HG02970 (cell line): ENCODE measurements around the gene FAM117A.

ENCODE experiments used
- ATAC-seq: cut with Tn5 transposase; IDR thresholded peaks from one replicate; pipeline ENCODE4 v1.9.1; 2021; ENCODE audit warnings: mild to moderate bottlenecking, moderate library complexity, moderate number of reproducible peaks; ENCODE audit not compliant: unreplicated experiment, low FRiP score

Gene FAM117A

DNA sequence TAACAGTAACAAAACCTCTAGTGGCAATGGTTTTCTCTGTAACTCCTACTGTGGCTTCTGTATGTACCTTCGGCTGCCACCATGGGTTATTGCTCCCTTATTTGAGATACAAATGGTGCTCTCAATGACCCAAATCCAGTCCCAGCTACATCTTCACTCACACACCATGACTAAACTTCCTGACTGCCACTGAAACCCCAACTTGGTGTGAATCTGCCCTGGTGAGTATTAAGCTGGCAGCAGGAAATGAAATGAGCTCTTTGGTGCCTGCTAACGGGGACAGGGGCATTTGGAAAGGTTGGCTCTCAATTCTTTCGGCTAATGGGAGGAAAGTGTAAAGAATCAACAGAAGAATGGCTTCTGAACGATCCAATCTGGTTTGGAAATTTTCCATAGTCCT, 48.7 kb downstream of the FAM117A start:
- no peak for ATAC-seq

- ATAC-seq, result no peak
Measured at GRCh38 chr17:49708515-49709183, 55.3 kb downstream of the FAM117A start.

GRCh38 chr17:49707608-49708514, 56.1 kb downstream of the FAM117A start, which contains the start of gene SLC35B1:
TSS of gene SLC35B1 (minus strand) at chr17:49707964. CDS start at chr17:49707833, 131 bp downstream.
- peak; percentile 95 for ATAC-seq

GRCh38 chr17:49707246-49707607, 56.7 kb downstream of the FAM117A start:
- no peak for ATAC-seq

DNA sequence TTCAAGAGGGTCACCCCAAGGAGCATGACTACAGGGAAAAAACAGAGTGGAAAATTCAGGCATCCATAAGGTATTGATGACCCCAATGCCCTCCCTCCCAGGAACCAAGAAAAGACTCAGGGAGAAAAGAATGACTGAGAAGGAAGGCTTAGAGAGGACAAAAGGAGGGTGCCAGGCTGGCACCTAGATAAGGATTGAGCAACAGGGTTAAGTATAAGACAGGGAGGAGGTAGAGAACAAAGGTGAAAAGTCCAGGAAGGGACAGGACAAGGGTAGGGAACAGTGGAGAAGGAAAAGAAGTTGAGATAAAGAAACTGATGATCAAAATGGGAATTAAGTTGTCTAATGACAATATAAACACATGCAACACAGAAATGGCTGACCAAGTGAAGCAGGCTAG, 58.7 kb downstream of the FAM117A start:
- no peak for ATAC-seq

DNA sequence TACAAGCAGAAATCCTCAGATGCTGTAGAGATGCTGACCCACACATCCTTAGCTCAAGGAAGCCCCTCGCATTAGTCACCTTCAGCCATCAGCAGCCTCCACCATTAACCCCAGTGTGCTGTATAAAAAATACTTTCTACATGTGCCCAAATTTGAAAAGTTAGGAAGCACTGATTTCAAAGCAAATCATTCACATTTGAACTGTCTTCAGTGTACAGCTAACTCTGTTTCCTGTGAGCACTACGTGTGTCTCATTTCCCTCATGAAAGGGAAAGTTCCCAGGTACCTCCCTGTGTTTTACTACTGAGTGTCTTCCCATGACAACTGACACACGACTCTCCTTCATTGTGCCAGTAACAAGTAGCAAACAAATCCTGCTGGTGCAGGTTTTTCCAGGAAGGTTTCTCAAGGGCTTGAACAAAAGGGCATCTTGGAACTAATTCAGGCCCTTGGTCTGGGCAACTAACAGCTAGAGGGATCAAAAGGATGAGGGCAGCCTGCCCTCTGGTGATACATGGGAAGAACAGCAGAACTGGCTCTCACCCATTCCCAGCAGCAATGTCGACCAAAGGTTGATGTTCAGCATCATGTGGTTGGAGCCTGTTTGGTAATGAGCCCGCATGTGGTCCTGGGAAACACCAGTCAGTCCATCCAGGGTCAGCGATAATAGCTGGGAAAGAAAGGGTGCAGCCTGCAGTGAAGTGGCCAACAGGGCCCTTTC, 60.2 kb downstream of the FAM117A start:
- no peak for ATAC-seq

GRCh38 chr17:49700960-49701359, 63.0 kb downstream of the FAM117A start:
- no peak for ATAC-seq

- no peak for ATAC-seq
Measured at GRCh38 chr17:49699966-49700575, 63.9 kb downstream of the FAM117A start.

- ATAC-seq, result no peak
Measured at GRCh38 chr17:49698005-49698404, 65.9 kb downstream of the FAM117A start.

DNA sequence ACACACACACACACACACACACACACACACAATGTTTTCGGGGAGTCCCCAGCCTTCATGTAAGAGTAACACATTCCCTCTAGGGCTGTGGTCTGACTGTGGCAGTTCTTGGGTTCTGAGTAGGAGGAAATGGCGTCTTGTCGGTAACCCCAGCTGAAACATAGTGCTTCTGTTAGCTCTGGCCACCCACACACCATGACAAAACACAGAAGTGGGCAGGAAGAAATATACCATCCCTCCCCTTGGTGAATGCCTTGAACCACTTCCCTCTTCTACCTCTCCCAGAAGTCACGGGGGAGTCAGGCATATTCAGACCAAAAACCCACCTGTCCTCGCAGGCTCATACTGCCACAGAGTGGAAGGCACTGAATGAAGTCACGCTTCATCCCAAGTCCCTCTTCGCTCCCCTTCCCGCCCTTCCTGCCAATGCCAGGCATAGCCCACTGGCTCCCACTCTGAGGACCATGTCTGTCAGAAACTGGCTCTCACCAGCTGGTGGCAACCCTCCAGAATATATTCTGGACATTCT, 67.6 kb downstream of the FAM117A start:
- ATAC-seq, result no peak

DNA sequence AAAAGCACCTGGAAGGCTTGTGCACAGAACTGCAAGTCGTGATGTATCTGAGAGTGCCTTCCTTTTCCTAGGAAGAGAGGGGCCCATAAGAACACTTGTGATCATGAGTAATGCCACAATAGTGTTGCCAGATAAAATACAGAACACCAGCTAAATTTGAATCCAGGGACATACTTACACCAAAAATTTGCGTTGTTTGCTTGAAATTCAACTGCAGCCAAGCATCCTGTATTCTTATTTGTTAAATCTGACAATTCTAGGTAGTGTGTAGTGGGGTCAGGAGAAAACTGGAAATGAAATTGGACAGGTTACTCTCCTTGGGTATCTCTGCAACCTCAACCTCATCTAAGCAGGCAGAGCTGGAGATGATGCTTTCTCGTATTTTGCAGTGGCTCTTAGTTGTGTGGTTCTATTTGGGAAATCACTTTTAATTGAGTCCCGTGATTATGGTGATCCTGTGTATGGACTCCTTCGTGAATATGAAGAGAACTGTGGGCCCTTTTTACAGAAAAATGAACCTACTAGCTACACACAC, 68.2 kb downstream of the FAM117A start:
- ATAC-seq, result no peak

DNA sequence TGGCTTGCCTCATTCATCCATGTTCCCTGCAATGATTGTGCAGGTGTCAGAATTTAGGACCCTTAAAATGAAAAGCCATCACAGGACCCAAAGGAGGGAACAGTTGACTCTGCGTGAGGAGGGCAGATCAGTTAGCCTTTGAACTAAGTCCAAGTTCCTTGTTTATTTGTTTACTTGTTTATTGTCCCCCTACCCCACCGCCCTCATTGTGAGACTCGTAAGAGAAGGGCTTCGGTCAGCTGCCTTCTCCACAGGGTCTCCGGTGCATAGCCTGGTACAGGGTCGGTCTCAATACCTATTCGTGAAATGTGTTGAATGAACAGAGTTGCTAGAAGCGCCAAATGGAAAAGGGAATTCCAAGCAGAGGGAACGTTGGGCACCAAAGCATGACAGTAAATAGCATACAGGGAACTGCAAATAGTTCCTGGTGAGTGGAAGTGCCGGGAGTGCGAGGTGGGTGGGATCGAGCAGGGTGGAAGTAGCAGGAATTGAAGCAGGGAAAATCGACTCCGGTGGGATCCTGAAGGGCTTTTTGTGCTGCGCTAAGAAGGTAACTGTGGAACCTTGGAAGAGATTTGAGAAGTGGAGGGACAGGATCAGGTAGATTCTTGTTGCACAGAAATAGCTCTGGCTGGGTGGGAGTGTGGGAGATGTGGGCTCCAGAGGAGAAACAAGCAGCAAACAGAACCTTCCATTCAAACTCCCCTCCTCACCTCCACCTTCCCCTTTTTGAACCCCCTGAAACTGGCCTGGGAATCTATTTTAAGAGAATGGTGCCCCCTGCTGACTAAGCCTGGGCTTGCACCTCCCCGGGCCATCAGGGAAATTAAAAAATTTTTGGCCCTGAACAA, 68.9 kb downstream of the FAM117A start:
- no peak for ATAC-seq

GRCh38 chr17:49692751-49693150, 71.2 kb downstream of the FAM117A start:
- no peak for ATAC-seq

DNA sequence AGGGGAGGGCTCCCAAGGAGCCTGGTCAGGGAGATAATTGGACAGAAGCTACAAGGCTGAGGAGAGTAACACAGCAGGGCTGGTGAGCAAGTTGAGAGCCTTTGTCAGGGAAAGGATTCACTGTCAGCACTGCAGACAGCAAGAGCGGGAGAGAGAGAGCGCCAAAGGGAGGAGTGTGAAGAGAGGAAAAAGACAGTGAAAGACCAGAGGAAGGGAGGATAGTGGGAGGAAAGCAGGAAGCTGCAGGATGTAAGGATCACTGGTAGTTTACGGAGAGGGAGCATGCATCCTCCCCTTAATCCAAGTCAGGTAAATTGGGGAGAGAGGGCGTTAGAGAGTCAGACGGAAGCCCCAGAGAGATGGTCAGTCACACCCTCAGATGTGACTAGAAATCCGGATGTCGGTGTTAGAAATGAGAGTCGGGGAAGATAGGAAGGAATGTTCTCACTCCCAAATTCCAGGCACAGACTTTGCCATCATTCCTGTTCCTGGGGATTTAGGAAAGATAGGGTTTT, 72.2 kb downstream of the FAM117A start:
- no peak for ATAC-seq

GRCh38 chr17:49691086-49691676, 72.8 kb downstream of the FAM117A start:
- no peak for ATAC-seq

DNA sequence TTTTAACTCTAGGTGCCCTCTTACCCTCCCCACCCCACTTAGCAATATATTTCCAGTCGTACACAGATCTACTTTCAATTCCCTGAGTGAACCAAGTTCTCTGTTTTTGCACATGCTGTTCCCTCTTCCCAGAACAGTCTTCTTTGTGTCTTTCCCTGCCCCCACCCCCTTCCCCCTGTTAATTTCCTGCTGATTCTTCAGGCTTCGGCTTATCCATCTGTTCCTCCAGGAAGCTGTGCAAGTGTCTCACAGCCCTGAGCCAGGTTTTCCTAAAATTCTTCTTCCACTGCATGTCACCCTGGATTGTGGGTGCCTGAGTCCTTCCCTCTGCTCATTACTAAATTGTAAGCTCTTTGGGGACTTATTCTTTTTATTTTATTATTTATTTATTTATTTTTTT, 73.7 kb downstream of the FAM117A start:
- ATAC-seq, result no peak

- ATAC-seq, result no peak
Measured at GRCh38 chr17:49688848-49689247, 75.1 kb downstream of the FAM117A start.

- ATAC-seq, result no peak
Measured at GRCh38 chr17:49687878-49688491, 75.9 kb downstream of the FAM117A start.
